IMR-90 (cell line): Measurements from ENCODE around the gene KLHL14. TPM values are rescaled to one million over a fixed set of nuclear protein-coding genes. Genes with fewer than 3 reads are reported as not detected.

Experiments used
- ATAC-seq: fragments of 200-7000 bp; cut with Tn5 transposase; 2 replicates; pipeline ENCODE4 v1.9.1; 2020; ENCODE audit warnings: low read depth, mild to moderate bottlenecking, moderate library complexity
- BruUV-seq: library from RNA; stranded (reverse); fragments of 400-500 nt; replicated peaks from 2 replicates; lab custom pipeline; 2021; lab: Mats Ljungman, UMichigan
- CTCF ChIA-PET: fragments of 300-600 bp; formaldehyde crosslinking; extraction: SDS; loops from one replicate; lab custom pipeline; 2021; ENCODE audit warnings: antibody characterized with exemption; lab: Yijun Ruan, JAX
- POLR2A ChIA-PET: fragments of 300-600 bp; sonication (Branson Sonifier 250); formaldehyde crosslinking; loops from one replicate; lab custom pipeline; 2022; ENCODE audit warnings: antibody characterized with exemption; ENCODE audit not compliant: unreplicated experiment; lab: Charles Lee
- DNase-seq: peaks from one replicate; pipeline ENCODE4 v3.0.0; 2013
- H2AFZ ChIP-seq: replicated peaks from 2 replicates; pipeline ENCODE3; 2013; ENCODE audit warnings: low read length, mild to moderate bottlenecking; ENCODE audit not compliant: poor library complexity
- H2AK5ac ChIP-seq: 2 replicates; pipeline ENCODE4 v1.6.1; 2013; ENCODE audit warnings: low read depth, low read length, inconsistent platforms
- H2AK9ac ChIP-seq: replicated peaks from 2 replicates; pipeline ENCODE3; 2013; ENCODE audit warnings: mild to moderate bottlenecking, low read depth, low read length, moderate library complexity; ENCODE audit not compliant: poor library complexity
- H2BK120ac ChIP-seq: 2 replicates; pipeline ENCODE4 v1.6.1; 2013; ENCODE audit warnings: low read depth, low read length, inconsistent platforms
- H2BK15ac ChIP-seq: 3 replicates; pipeline ENCODE4 v1.6.1; 2013; ENCODE audit warnings: low read depth, low read length, inconsistent platforms
- H2BK20ac ChIP-seq: 2 replicates; pipeline ENCODE4 v1.6.1; 2013; ENCODE audit warnings: low read depth, mild to moderate bottlenecking, inconsistent platforms, low read length, moderate library complexity
- H2BK5ac ChIP-seq: 2 replicates; pipeline ENCODE4 v1.6.1; 2013; ENCODE audit warnings: mild to moderate bottlenecking, low read depth, low read length, inconsistent platforms; ENCODE audit not compliant: poor library complexity, severe bottlenecking
- H3K14ac ChIP-seq: replicated peaks from 2 replicates; pipeline ENCODE4 v1.6.1; 2013; ENCODE audit warnings: low read depth, low read length, inconsistent platforms
- H3K18ac ChIP-seq: 2 replicates; pipeline ENCODE4 v1.6.1; 2013; ENCODE audit warnings: low read depth, low read length, control low read depth
- H3K23ac ChIP-seq: 2 replicates; pipeline ENCODE4 v1.6.1; 2013; ENCODE audit warnings: low read depth, low read length, inconsistent platforms
- H3K27ac ChIP-seq: 2 replicates; pipeline ENCODE4 v1.5.1; 2013; ENCODE audit warnings: mild to moderate bottlenecking, control low read depth, low read length; ENCODE audit not compliant: insufficient read depth
- H3K27me3 ChIP-seq: 2 replicates; pipeline ENCODE4 v1.6.1; 2013; ENCODE audit warnings: low read length; ENCODE audit not compliant: control insufficient read depth, insufficient read depth
- H3K36me3 ChIP-seq: 2 replicates; pipeline ENCODE4 v1.6.1; 2013; ENCODE audit warnings: low read length, mixed read lengths; ENCODE audit not compliant: control insufficient read depth, insufficient read depth
- H3K4ac ChIP-seq: 2 replicates; pipeline ENCODE4 v1.6.1; 2013; ENCODE audit warnings: low read depth, low read length, inconsistent platforms
- H3K4me1 ChIP-seq: 2 replicates; pipeline ENCODE4 v1.6.1; 2013; ENCODE audit warnings: low read length, mixed read lengths; ENCODE audit not compliant: control insufficient read depth, insufficient read depth
- H3K4me2 ChIP-seq: 2 replicates; pipeline ENCODE4 v1.6.1; 2013; ENCODE audit warnings: low read depth, mild to moderate bottlenecking, control low read depth, low read length, moderate library complexity
- H3K4me3 ChIP-seq: 2 replicates; pipeline ENCODE4 v1.5.1; 2013; ENCODE audit warnings: low read depth, mild to moderate bottlenecking, control low read depth, low read length, moderate library complexity; ENCODE audit not compliant: insufficient read depth
- H3K56ac ChIP-seq: 2 replicates; pipeline ENCODE4 v1.6.1; 2013; ENCODE audit warnings: low read length, inconsistent platforms; ENCODE audit not compliant: insufficient read depth; ENCODE audit errors: extremely low read depth
- H3K79me1 ChIP-seq, 2 experiments: 2 replicates each; pipeline ENCODE4 v1.6.1; 2013; ENCODE audit warnings: low read length in 2 of 2, inconsistent platforms in 1 of 2, low read depth in 1 of 2
- H3K9ac ChIP-seq: 2 replicates; pipeline ENCODE4 v1.6.1; 2013; ENCODE audit warnings: low read depth, low read length, control low read depth
- H3K9me1 ChIP-seq: 2 replicates; pipeline ENCODE4 v1.6.1; 2013; ENCODE audit warnings: low read length, inconsistent platforms; ENCODE audit not compliant: insufficient read depth
- H3K9me3 ChIP-seq: 2 replicates; pipeline ENCODE4 v1.6.1; 2013; ENCODE audit warnings: low read length; ENCODE audit not compliant: control insufficient read depth, insufficient read depth
- H4K20me1 ChIP-seq: 2 replicates; pipeline ENCODE4 v1.6.1; 2013; ENCODE audit warnings: low read length, inconsistent platforms; ENCODE audit not compliant: insufficient read depth
- H4K5ac ChIP-seq: 2 replicates; pipeline ENCODE4 v1.6.1; 2013; ENCODE audit warnings: mild to moderate bottlenecking, low read depth, low read length, control low read depth
- H4K8ac ChIP-seq, 2 experiments: 2 replicates each; pipeline ENCODE4 v1.6.1; 2013; ENCODE audit warnings: low read depth in 2 of 2, low read length in 2 of 2, control low read depth in 1 of 2, inconsistent platforms in 1 of 2
- H4K91ac ChIP-seq: 2 replicates; pipeline ENCODE4 v1.6.1; 2013; ENCODE audit warnings: low read depth, low read length, inconsistent platforms; ENCODE audit not compliant: insufficient read depth
- MAZ ChIP-seq: IDR thresholded peaks from 2 replicates; pipeline ENCODE4 v1.6.1; 2012; ENCODE audit warnings: low read depth, mild to moderate bottlenecking, low read length, improper control_type of control experiment, moderate library complexity, borderline replicate concordance
- NFE2L2 ChIP-seq: fragments of 150-350 bp; IDR thresholded peaks from 2 replicates; pipeline ENCODE4 v1.6.1; 2016; ENCODE audit warnings: low read depth, mild to moderate bottlenecking, low read length
- POLR2A ChIP-seq: IDR thresholded peaks from 2 replicates; pipeline ENCODE4 v1.6.1; 2012; ENCODE audit warnings: mild to moderate bottlenecking, low read depth, low read length
- RFX5 ChIP-seq: IDR thresholded peaks from 2 replicates; pipeline ENCODE4 v1.8.0; 2012; ENCODE audit warnings: low read depth, mild to moderate bottlenecking, low read length, moderate library complexity
- SMC3 ChIP-seq: fragments of 150-350 bp; IDR thresholded peaks from 2 replicates; pipeline ENCODE4 v1.6.1; 2016; ENCODE audit warnings: low read depth, mild to moderate bottlenecking, antibody characterized with exemption, low read length, moderate library complexity
- WGBS, 2 experiments: methylation state at CpG; one replicate each; pipeline versions ENCODE4 v1.1.5 to v1.1.7; 2013; ENCODE audit warnings: missing lambda C conversion rate in 2 of 2; ENCODE audit not compliant: insufficient read length in 1 of 2; ENCODE audit errors: extremely low coverage in 2 of 2; 5-methylcytosine and 5-hydroxymethylcytosine counted together
- dilution Hi-C: fragments of 300-500 bp; cut with HindIII; formaldehyde crosslinking; loops from one replicate; pipeline ENCODE4 v1.14.3; 2018; ENCODE audit warnings: low sequenced_read_pairs; ENCODE audit not compliant: unreplicated experiment
- in situ Hi-C: fragments of 300-500 bp; cut with MboI; formaldehyde crosslinking; loops from 3 replicates; pipeline ENCODE4 v1.14.3; 2019; ENCODE audit warnings: low sequenced_read_pairs, inconsistent platforms, mixed read lengths
- intact Hi-C: fragments of 100-400 bp; cut with micrococcal nuclease; formaldehyde crosslinking; loops from 2 replicates; pipeline ENCODE4 v1.10.0; 2022
- polyA plus RNA-seq, 3 experiments: library from polyadenylated mRNA; depleted of rRNA; stranded (reverse); fragments of >200 nt; gene quantifications; 2 replicates each; pipeline ENCODE4 v1.2.3, GENCODE V29; 2012; ENCODE audit warnings: low replicate concordance in 1 of 3
- total RNA-seq: library from RNA; depleted of rRNA; stranded (reverse); fragments of >200 nt; gene quantifications from 2 replicates; pipeline ENCODE4 v1.2.3, GENCODE V29; 2012
- TF ChIP-seq, protein P1 (sequence below): conservative IDR thresholded peaks from 2 replicates; pipeline ENCODE4 v1.5.1; 2012; ENCODE audit warnings: mild to moderate bottlenecking, low read depth, low read length, improper control_type of control experiment

The KLHL14 gene
- total and polyA plus RNA-seq, 2 of the 4 experiments (the other 2 are of a cell fraction) = not detected

DNA sequence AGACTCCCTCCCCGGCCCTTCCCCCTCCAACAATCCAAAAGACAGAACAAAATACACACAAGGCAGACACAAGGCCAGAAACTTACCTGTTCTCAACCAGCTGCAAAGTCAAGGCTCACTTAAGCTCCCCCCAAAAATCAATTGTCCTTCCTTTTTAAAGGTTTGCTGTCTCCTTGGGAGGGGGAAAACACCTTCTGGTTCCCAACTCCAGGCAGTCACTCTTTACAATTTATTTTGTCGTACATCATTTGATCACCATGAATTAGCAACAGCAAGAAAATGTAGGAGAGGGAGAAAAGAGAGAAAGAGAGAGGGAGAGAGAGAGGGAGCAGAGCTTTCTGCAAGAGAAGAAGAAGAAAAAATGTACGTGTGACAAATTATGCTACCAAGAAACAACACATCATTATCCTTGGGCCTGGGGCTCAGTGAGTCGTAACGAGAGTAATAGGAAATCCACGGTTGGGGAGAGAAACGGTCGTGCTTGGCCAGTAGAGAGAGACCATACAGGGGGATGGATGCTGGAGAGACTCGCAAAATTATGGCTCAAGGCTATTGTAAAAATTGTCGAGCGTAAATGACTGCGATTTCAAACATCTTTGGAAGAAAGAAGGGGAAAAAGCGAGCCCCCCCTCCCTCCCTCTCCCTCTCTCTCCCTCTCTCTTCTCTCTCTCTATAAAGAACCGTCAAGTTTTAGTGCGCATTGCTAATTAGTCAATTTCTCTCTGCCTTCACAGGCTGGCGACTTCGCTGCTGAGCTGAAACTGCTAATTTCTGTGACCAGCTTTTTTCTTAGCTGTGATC, at the start of gene KLHL14 (continued):
- TF ChIP-seq, protein P1, sequence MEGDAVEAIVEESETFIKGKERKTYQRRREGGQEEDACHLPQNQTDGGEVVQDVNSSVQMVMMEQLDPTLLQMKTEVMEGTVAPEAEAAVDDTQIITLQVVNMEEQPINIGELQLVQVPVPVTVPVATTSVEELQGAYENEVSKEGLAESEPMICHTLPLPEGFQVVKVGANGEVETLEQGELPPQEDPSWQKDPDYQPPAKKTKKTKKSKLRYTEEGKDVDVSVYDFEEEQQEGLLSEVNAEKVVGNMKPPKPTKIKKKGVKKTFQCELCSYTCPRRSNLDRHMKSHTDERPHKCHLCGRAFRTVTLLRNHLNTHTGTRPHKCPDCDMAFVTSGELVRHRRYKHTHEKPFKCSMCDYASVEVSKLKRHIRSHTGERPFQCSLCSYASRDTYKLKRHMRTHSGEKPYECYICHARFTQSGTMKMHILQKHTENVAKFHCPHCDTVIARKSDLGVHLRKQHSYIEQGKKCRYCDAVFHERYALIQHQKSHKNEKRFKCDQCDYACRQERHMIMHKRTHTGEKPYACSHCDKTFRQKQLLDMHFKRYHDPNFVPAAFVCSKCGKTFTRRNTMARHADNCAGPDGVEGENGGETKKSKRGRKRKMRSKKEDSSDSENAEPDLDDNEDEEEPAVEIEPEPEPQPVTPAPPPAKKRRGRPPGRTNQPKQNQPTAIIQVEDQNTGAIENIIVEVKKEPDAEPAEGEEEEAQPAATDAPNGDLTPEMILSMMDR = no peak
- TF ChIP-seq POLR2A (no peak), MAZ (no peak), RFX5 (no peak)

DNA sequence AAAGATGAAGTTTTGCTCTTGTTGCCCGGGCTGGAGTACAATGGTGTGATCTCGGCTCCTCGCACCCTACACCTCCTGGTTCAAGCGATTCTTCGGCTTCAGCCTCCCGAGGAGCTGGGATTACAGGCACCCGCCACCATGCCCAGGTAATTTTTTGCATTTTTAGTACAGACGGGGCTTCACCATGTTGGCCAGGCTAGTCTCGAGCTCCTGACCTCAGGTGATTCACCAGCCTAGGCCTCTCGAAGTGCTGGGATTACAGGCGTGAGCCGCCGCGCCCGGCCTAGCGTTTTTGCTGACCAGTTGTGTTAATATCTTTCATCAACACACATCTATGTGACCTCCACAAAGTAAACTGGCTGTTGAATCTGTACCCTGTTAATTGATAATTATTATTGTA, 49.4 kb upstream of the KLHL14 start:
- ChIA-PET POLR2A (no interaction called here), CTCF (interaction anchor here (0.9 kb wide), 1 partner anchor 19 kb away, joined by 3 read pairs; no protein-coding TSS in a partner anchor)
- Histone ChIP-seq H4K91ac (no peak overlapping the region), H3K9me3 (no peaks in the 10 kb centered on the region), H3K27ac (no peak overlapping the region), H2AK5ac (no peak overlapping the region), H3K18ac (no peak overlapping the region), H3K9me1 (no peaks in the 10 kb centered on the region), H3K9ac (no peak overlapping the region), H3K4me2 (no peak overlapping the region), H4K8ac (no peak overlapping the region), H3K4me3 (no peak overlapping the region), H3K14ac (no peak overlapping the region), H2BK15ac (no peak overlapping the region), H2BK20ac (no peak overlapping the region), H2AK9ac (no peak overlapping the region), H3K79me1 (no peaks in the 10 kb centered on the region), H3K23ac (no peak overlapping the region), H3K27me3 (no peaks in the 10 kb centered on the region), H4K20me1 (no peaks in the 10 kb centered on the region), H3K56ac (no peak overlapping the region), H2BK120ac (no peak overlapping the region), H2BK5ac (no peak overlapping the region), H3K4me1 (no peaks in the 10 kb centered on the region), H2AFZ (no peak overlapping the region), H4K5ac (no peak overlapping the region), H3K4ac (no peak overlapping the region), H3K36me3 (no peaks in the 10 kb centered on the region)
- ATAC-seq = no peak
- no peak for DNase-seq
- dilution Hi-C loops (no loop called here), intact Hi-C loops (no loop called here), in situ Hi-C loops (no loop called here)
- TF ChIP-seq NFE2L2 = no peak
- TF ChIP-seq SMC3 = no peak
- no TSS peak for BruUV-seq
- WGBS, 2 experiments = 77% methylated on average over 3 of the region's 16 CpGs; no CpG with 5 or more reads in 1 of the 2 experiments
